HCT116 (cell line): ENCODE data around the gene TMEM198. TPM values are rescaled to one million over a fixed set of nuclear protein-coding genes. Genes with fewer than 3 reads are reported as not detected.

ENCODE experiments used
- ATAC-seq: fragments of 200-7000 bp; cut with Tn5 transposase; 2 replicates; pipeline ENCODE4 v1.9.1; 2020; ENCODE audit warnings: mild to moderate bottlenecking, moderate library complexity
- BruUV-seq: library from RNA; stranded (reverse); fragments of 400-500 nt; replicated peaks from 2 replicates; lab custom pipeline; 2021; lab: Mats Ljungman, UMichigan
- CTCF ChIA-PET: fragments of 300-600 bp; sonication (Branson Sonifier 250); formaldehyde crosslinking; loops from one replicate; lab custom pipeline; 2021; ENCODE audit warnings: antibody characterized with exemption; lab: Charles Lee
- POLR2A ChIA-PET: fragments of 300-600, 350-600 bp; sonication (Branson Sonifier 250); formaldehyde crosslinking; loops from one replicate; lab custom pipeline; 2021; ENCODE audit warnings: antibody characterized with exemption; lab: Charles Lee
- RAD21 ChIA-PET, 2 experiments: fragments of 300-600 bp; sonication (Branson Sonifier 250); formaldehyde crosslinking; loops; one replicate each; lab custom pipeline; 2023; ENCODE audit warnings: low total read pairs in 2 of 2; ENCODE audit not compliant: uncharacterized antibody in 2 of 2, unreplicated experiment in 2 of 2, low non-redundant PET in 1 of 2; lab: Charles Lee
- DNase-seq: peaks from one replicate; pipeline ENCODE4 v3.0.0-alpha.2; 2010; ENCODE audit warnings: low read depth, low spot score
- H2AFZ ChIP-seq: fragments of 200-600 bp; shearing (Covaris generic), sonication (generic); 2 replicates; pipeline ENCODE4 v1.6.1; 2017; ENCODE audit warnings: low read depth, mixed run types, mixed read lengths, antibody characterized with exemption, low read length; ENCODE audit not compliant: poor library complexity, severe bottlenecking
- H3K27ac ChIP-seq: 2 replicates; pipeline ENCODE4 v1.5.1; 2012; ENCODE audit warnings: low read depth, low read length
- H3K27me3 ChIP-seq: fragments of 200-600 bp; sonication (generic); 2 replicates; pipeline ENCODE4 v1.6.1; 2016; ENCODE audit warnings: mixed run types, low read length, mixed read lengths; ENCODE audit not compliant: insufficient read depth
- H3K36me3 ChIP-seq, 2 experiments: fragments of 200-500 bp in 1 of 2; fragments of 200-600 bp in 1 of 2; sonication (Bioruptor generic) in 1 of 2; sonication (generic) in 1 of 2; 2 replicates each; pipeline versions ENCODE4 v1.5.1 to v1.6.1; 2014 to 2016; ENCODE audit warnings: low read length in 2 of 2, inconsistent platforms in 1 of 2, mixed read lengths in 1 of 2, mixed run types in 1 of 2; ENCODE audit not compliant: insufficient read depth in 2 of 2, control insufficient read depth in 1 of 2
- H3K4me1 ChIP-seq, 2 experiments: fragments of 200-600 bp in 1 of 2; sonication (generic) in 1 of 2; 2 replicates each; pipeline versions ENCODE4 v1.5.1 to v1.6.1; 2012 to 2017; ENCODE audit warnings: low read length in 2 of 2, inconsistent platforms in 1 of 2, mild to moderate bottlenecking in 1 of 2, mixed read lengths in 1 of 2, mixed run types in 1 of 2, moderate library complexity in 1 of 2; ENCODE audit not compliant: insufficient read depth in 2 of 2, control insufficient read depth in 1 of 2
- H3K4me2 ChIP-seq: fragments of 200-600 bp; sonication (generic); 2 replicates; pipeline ENCODE4 v1.6.1; 2017; ENCODE audit warnings: mixed run types, low read length, mixed read lengths
- H3K4me3 ChIP-seq, 2 experiments: fragments of 200-600 bp in 1 of 2; sonication (generic) in 1 of 2; replicated peaks in 1 of 2; 2 replicates each; pipeline ENCODE4 v1.5.1; 2011 to 2016; ENCODE audit warnings: low read length in 2 of 2, control low read depth in 1 of 2, low read depth in 1 of 2, mild to moderate bottlenecking in 1 of 2, mixed read lengths in 1 of 2, mixed run types in 1 of 2
- H3K79me2 ChIP-seq: fragments of 200-600 bp; sonication (generic); 2 replicates; pipeline ENCODE4 v1.6.1; 2017; ENCODE audit warnings: mild to moderate bottlenecking, mixed run types, low read length, moderate library complexity, mixed read lengths; ENCODE audit not compliant: insufficient read depth
- H3K9ac ChIP-seq: fragments of 200-600 bp; sonication (generic); 2 replicates; pipeline ENCODE4 v1.6.1; 2016; ENCODE audit warnings: low read length, mixed read lengths
- H3K9me2 ChIP-seq: fragments of 200-600 bp; sonication (generic), shearing (Covaris generic); 2 replicates; pipeline ENCODE4 v1.6.1; 2017; ENCODE audit warnings: mixed run types, mild to moderate bottlenecking, moderate library complexity; ENCODE audit not compliant: insufficient read depth
- H3K9me3 ChIP-seq, 2 experiments: fragments of 200-500 bp in 1 of 2; fragments of 200-600 bp in 1 of 2; sonication (Bioruptor generic) in 1 of 2; sonication (generic) in 1 of 2; 2 replicates each; pipeline ENCODE4 v1.6.1; 2014 to 2017; ENCODE audit warnings: low read length in 2 of 2, mixed read lengths in 2 of 2, inconsistent platforms in 1 of 2, low read depth in 1 of 2, mild to moderate bottlenecking in 1 of 2, mixed run types in 1 of 2, moderate library complexity in 1 of 2; ENCODE audit not compliant: control insufficient read depth in 1 of 2, insufficient read depth in 1 of 2
- H4K20me1 ChIP-seq: fragments of 200-600 bp; sonication (generic), shearing (Covaris generic); 2 replicates; pipeline ENCODE4 v1.6.1; 2017; ENCODE audit warnings: mixed run types, mild to moderate bottlenecking, moderate library complexity; ENCODE audit not compliant: insufficient read depth
- JUND ChIP-seq: IDR thresholded peaks from 2 replicates; pipeline ENCODE4 v1.6.1; 2012
- MAX ChIP-seq: IDR thresholded peaks from 2 replicates; pipeline ENCODE4 v1.6.1; 2012
- POLR2A ChIP-seq: IDR thresholded peaks from 2 replicates; pipeline ENCODE4 v1.7.0; 2011; ENCODE audit warnings: borderline replicate concordance; ENCODE audit not compliant: insufficient read depth, insufficient read length; ENCODE audit errors: extremely low read depth
- POLR2AphosphoS5 ChIP-seq: IDR thresholded peaks from 2 replicates; pipeline ENCODE4 v1.6.1; 2011; ENCODE audit warnings: mild to moderate bottlenecking, low read depth, low read length, moderate library complexity
- SP1 ChIP-seq: IDR thresholded peaks from 2 replicates; pipeline ENCODE4 v1.6.1; 2012; ENCODE audit warnings: low read depth
- SRF ChIP-seq: IDR thresholded peaks from 2 replicates; pipeline ENCODE4 v1.6.1; 2012; ENCODE audit warnings: low read depth
- YY1 ChIP-seq: IDR thresholded peaks from 2 replicates; pipeline ENCODE4 v1.6.1; 2011; ENCODE audit warnings: low read length, low read depth, moderate library complexity, mild to moderate bottlenecking; ENCODE audit not compliant: insufficient replicate concordance; ENCODE audit errors: extremely low read depth
- ZFX ChIP-seq: fragments of 450-650 bp; IDR thresholded peaks from 2 replicates; pipeline ENCODE4 v1.6.1; 2017
- intact Hi-C: fragments of 100-400 bp; cut with micrococcal nuclease; formaldehyde crosslinking; loops from 2 replicates; pipeline ENCODE4 v1.10.0; 2022
- total RNA-seq: library from RNA; stranded (reverse); gene quantifications from one replicate; pipeline ENCODE4 v1.2.1, GENCODE V29; 2021; ENCODE audit not compliant: unreplicated experiment

TMEM198 gene
- total RNA-seq, 1 experiment from 2014 or later = 2.1 TPM

- H3K27me3 ChIP-seq = no peaks in the 10 kb centered on the region
- CTCF ChIA-PET = interaction anchor here (1.0 to 5.2 kb wide), 14 partner anchors 9 to 495 kb away, joined by 3 to 56 read pairs (median 6); no protein-coding TSS in a partner anchor
- TF ChIP-seq SP1 (no peak), POLR2AphosphoS5 (peak; percentile 74), POLR2A (peak; percentile 8), ZFX (0 out of 2 replicates have a peak, but pooled peaks have one; percentile 22), MAX (no peak), JUND (no peak), SRF (no peak), YY1 (no peak)
- DNase-seq = peak; percentile 56
- H3K4me3 ChIP-seq = peak overlapping the region; percentile 75 to 91
- H3K36me3 ChIP-seq = no peaks in the 10 kb centered on the region
- RAD21 ChIA-PET = interaction anchor here in 1 of 2 experiments (0.9 kb wide), 1 partner anchor 26 kb away, joined by 3 read pairs; no protein-coding TSS in a partner anchor
- POLR2A ChIA-PET = interaction anchor here (1.0 to 2.8 kb wide), 14 partner anchors 10 to 192 kb away, joined by 3 to 18 read pairs (median 6); partner anchors contain the start of genes ASIC4 and DNPEP
- no peaks in the 10 kb centered on the region for H3K9me3 ChIP-seq
- peaks cover 14% of the 10 kb centered on the region for H3K79me2 ChIP-seq
- H3K4me1 ChIP-seq = peaks cover 24 to 54% of the 10 kb centered on the region in 2 experiments
- H3K9ac ChIP-seq = peak overlapping the region; percentile 80
- peak overlapping the region; percentile 98 for H3K27ac ChIP-seq
- H4K20me1 ChIP-seq = no peaks in the 10 kb centered on the region
- intact Hi-C loops = loop anchor here (2.0 kb wide), 1 partner anchor 191 kb away; no protein-coding TSS in a partner anchor
- H3K9me2 ChIP-seq = no peaks in the 10 kb centered on the region
- peak overlapping the region; percentile 99 for H3K4me2 ChIP-seq
- peak; percentile 69 for ATAC-seq
- no peak overlapping the region for H2AFZ ChIP-seq
- no TSS peak for BruUV-seq
Measured at GRCh38 chr2:219497495-219498279, 46.1 kb upstream of the TMEM198 start.
